Stimulated activated CD8-positive, alpha-beta memory T cell treated with anti-CD3 and anti-CD28 coated beads, Interleukin-2, amount 100 ng/mL, for 48 hours (primary cell): ENCODE data around the gene RNF207.
"Not testable (repeated sequence)": the region's sequence is repeated elsewhere in the genome, so short reads cannot be mapped to it uniquely, and the experiment has no call there.

Source experiments
- DNase-seq, 2 donors: peaks; one replicate each; pipeline ENCODE4 v3.0.0-alpha.2; 2020; ENCODE audit warnings: low read depth in 2 of 2

RNF207 gene

DNA sequence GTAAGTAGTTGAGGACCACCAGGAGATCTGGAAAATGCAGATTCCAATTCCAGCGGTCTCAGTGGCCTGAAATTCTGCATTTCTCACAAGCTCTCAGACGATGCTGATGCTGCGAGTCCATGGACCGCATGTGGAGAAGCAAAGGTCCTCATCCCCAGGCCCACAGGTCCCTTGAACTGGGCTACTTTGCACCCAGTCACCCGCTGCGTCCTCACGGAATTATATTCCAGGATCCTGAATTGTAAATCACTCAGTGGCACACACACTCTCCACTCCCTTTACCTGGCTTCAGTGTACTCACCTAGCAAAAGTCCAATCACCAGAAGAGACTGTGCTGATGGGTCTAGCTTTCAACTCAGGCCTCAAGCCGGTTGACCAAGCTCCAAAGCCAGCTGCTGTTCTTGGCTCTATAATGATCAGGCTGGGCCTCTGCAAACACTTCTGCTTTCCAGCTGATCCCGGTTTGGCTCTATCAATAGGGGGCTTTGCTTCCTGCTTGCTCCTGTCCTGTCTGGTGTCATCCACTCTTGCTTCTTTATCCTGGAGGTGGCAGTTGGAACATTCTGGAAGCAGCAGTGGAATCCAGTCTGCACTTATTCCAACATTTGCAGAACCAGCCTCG, 5.6 kb upstream of the RNF207 start:
- DNase-seq: no peak

DNA sequence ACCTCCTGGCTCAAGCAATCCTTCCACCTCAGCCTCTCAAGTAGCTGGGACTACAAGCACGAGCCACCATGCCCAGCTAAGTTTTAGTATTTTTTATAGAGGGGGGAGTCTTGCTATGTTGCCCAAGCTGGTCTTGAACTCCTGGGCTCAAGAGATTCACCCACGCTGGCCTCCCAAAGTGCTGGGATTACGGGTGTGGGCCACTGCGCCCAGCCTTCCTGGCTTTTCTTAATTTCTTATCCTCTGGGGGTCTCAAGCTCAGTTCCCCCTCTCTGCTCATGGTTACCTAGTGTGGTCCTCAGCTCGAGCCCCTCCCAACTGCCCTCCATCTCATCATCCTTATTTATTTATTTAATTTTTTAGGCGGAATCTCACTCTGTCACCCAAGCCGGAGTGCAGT, 3.7 kb upstream of the RNF207 start:
- no peak for DNase-seq

DNA sequence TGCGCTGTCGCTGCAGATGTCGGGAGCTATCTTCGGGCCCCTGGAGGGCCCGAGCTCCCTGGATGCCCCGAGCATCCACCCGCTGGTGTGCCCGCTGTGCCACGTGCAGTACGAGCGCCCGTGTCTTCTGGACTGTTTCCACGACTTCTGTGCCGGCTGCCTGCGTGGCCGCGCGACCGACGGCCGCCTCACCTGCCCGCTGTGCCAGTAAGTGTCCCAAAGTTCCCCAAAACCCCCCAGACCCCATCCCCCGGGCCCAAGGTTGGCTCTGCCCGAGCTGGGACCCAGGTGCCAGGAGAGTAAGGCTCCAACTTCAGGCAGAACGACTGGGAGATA, 569 bp downstream of the RNF207 start:
- DNase-seq: no peak

DNA sequence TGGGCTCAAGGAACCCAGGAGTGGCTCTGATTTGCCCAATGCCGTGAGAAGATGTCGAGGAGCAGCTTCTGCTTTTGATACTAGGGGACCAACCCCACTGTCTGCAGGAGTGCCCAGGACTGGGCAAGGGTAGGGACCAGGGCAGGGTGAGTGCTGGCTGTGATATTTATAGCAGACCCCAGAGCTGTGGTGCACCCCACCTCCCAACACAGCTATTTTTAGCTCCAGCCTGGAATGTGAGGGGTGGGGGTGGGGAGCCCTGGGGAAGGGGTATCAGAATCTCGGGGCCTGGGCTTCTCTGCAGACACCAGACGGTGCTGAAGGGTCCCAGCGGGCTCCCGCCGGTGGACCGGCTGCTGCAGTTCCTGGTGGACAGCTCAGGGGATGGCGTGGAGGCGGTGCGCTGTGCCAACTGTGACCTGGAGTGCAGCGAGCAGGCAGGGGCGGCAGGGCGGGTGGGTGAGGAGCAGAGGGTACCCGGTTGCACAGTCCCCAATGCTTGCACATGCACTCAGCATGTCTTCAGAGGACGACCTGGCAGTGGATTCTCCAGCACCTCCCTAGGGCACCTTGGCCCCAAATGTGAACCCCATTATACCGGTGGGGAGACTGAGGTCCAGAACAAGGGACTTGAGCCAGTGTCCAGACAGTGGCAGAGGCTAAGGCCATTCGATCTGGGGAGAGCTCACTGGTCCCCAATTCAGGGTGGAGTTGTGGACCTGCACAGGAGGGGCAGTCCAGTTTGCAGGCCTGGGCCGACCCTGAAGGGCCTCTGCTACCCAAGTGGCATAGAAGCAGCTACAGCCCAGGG, 1.4 kb downstream of the RNF207 start:
- no peak for DNase-seq

DNA sequence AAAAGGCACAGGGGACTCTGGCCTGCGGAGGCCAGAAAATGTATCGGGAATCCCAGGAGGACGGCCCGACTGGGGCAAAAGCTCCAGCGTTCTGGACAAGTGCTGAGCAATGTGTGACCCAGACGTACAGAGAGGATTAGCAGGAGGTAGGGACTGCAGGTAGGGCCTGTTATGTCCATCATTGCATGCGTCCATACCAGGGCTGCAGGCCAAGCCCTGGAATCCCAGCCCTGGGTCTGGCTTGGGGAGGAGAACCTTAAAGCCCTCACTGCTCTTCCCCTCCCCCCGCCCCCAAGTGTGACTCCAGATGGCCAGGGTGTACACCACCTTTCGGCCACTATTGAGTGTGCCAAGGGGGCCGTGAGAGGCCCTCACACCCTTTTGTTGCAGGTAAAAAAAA, 2.0 kb downstream of the RNF207 start:
- DNase-seq: no peak

DNA sequence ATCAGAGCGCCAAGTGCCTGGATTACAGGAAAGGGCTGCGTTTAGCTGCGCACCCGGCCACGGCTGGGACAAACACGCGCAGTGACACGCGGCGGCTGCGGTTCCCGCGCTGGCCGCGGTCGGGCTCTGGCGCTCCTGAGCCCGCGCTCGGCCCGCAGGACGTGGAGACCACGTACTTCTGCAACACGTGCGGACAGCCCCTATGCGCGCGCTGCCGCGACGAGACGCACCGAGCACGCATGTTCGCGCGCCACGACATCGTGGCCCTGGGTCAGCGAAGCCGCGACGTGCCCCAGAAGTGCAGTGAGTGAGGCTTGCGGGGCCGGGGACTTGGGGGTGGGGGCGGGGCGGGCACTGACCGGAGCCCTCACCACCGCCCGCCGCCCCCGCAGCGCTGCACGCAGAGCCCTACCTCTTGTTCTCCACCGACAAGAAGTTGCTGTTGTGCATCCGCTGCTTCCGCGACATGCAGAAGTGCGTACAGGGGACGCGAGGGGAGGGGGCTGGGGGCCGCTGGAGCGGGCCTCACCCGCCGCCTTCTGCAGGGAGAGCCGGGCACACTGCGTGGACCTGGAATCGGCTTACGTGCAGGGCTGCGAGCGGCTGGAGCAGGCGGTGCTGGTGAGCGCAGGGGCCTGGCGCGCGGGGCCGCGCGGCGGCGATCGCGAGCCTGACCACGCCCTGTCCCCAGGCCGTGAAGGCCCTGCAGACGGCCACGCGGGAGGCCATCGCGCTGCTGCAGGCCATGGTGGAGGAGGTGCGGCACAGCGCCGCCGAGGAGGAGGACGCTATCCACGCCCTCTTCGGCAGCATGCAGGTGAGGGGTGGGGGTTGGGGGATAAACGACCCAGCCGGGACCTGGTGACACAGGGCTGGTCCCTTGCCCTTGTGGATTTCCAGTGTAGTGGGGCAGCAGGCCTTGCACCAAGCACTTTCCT, 3.1 kb downstream of the RNF207 start:
- DNase-seq: no peak

DNA sequence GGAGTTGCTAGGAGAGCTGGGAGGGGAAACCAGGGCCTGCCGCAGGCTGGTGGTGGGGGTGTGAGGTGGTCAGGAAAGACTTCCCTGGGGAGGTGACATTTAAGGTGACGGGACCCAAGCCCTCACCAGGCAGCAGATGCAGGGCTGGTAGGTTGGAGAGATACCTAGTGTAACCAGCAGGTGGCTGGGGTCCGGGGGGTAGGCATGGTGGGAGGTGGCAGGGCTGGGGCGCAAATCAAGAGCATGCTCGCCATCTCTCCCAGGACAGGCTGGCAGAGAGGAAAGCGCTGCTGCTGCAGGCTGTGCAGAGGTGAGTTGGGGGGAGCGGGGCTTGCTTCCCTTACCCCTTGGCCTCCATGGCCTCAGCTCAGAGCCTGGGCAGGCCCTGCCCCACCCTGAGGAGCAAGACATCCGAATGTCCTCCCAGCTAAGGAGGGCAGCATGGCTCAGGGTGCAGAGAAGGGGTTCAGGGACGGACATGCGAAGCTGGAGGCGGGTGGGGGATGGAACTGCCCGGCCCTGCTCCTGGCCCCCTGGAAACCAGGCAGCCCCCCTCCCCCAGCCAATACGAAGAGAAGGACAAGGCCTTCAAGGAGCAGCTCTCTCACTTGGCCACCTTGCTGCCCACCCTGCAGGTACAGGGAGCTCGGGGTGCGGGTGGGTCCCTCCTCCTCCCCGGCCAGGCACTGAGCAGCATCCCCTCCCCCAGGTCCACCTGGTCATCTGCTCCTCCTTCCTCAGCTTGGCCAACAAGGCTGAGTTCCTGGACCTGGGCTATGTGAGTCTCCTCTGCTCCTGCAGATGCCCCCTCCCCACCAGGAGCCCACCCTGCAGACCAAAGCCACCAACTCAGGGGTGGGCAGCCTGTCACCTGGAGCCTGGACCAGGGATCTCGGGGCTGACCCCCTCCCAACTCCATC, 4.0 kb downstream of the RNF207 start:
- DNase-seq: peak in 1 of 2 donors; percentile 15

DNA sequence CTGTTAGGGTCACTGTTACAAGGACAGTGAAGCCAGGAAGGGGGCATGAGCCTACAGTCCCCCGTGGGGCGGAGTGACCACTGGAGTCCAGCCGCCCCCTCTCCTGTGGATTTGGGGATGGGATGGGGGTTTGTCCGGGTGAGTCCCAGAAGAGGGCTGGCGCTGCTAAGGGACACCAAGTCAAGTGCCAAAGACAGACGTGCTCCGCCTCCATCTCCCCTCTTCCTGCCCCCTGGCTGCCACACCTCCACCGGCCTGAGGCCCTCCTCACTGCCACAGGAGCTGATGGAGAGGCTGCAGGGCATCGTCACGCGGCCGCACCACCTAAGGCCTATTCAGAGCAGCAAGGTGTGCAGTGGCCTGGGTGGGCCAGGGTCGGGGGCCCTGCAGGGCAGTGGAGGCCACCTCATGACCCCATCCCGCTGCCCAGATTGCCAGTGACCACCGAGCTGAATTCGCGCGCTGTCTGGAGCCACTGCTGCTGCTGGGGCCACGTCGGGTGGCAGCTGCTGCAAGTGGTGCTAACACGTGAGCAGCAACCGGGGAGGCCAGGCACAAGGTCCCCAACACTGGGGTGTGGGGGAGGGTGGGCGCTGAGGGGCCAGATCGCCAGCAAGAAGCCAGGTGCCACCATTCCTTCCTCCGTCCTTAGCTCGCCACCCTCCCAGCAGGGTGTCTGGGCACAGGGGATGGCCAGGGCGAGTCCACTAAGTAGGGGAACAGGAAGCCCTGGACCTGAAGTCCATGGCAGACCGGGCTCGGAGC, 4.9 kb downstream of the RNF207 start:
- no peak for DNase-seq

DNA sequence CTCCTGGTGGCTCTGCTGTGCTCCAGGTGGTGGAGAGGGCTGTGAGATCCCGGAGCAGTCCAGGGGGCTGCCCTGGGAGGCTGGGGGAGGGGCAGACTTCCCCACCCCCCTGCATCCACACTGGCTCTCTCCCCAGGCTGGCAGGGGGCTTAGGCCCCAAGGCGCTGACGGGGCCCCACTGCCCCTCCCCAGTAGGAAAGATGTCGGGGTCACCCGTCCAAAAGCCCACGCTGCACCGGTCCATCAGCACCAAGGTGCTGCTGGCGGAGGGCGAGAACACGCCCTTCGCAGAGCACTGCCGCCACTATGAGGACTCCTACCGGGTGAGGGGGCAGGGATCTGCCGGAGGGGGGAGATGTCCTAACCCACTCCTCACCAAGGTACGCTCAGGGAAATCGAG, 5.8 kb downstream of the RNF207 start:
- no peak for DNase-seq

DNA sequence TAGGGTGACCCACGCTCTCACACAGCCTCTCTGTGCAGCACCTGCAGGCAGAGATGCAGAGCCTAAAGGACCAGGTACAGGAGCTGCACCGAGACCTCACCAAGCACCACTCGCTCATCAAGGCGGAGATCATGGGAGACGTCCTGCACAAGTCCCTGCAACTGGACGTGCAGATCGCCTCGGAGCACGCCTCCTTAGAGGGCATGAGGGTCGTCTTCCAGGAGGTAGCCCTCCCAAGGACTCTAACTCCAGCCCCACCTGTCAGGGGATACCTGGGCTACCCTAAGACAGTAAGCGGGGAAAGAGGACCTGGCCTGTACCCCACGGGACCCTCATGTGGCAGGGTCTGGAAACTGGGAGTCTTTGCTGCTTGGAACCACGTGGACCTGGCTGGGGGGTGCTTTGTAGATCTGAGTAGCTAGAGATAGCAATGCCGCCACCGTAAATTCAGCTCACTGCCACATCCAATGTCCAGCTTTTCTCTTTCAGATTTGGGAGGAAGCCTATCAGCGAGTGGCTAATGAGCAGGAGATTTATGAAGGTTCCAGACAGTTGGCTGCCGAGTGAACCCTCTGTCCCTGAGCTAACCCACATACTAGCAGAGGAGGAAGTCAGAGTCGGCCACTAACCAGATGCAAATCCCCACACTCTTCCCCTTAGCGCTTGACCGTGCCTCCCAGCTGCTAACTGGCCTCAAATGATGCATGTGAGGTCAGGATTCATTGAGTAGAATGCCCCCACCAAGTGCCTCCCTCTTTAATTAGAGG, 6.5 kb downstream of the RNF207 start:
- DNase-seq: no peak

DNA sequence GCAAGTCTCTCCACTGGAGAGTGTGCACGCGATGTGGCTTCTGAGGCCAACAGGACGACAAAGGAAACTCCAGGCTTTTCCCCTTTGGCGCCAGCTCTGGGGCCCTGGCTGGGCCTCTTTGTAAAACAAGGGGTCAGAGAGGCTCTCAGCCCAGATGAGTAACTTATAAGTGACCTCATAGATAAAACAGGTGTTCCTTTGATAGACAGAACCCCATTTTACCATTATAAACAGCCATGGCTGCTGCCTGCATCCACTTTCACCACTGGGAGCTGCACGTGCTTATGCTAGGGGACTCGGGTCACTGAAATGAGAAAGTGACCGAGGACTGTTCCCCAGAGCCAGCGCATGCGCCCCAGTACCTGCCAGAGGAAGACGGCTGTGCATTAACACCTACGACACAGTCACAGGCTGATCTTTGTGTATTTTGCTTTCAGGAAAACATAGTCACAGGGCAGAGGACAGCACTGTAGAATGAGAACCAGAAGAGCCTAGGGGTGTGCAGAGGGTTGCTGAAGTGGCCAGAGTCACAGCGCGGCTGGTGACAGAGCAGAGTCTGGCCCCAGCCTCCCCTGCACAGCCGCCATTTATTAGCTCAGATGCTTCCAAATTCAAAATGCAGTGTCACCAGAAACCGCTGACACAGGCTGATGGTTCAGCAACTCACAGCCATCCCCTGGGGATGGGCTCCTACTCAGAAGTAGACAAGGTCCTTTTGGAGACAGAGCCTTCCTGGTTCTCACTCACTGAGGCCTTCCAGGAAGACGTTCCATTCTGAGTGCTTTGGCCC, 12.7 kb downstream of the RNF207 start:
- no peak for DNase-seq

DNA sequence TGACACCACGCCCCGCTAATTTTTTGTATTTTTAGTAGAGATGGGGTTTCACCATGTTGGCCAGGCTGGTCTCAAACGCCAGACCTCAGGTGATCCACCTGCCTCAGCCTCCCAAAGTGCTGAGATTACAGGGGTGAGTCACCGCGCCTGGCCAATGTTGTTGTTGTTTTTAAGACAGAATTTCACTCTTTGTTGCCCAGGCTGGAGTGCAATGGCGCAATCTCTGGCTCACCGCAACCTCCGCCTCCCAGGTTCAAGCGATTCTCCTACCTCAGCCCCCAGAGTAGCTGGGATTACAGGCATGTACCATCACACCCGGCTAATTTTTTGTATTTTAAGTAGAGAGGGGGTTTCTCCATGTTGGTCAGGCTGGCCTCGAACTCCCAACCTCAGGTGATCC, 13.7 kb downstream of the RNF207 start:
- not testable (repeated sequence) for DNase-seq

DNA sequence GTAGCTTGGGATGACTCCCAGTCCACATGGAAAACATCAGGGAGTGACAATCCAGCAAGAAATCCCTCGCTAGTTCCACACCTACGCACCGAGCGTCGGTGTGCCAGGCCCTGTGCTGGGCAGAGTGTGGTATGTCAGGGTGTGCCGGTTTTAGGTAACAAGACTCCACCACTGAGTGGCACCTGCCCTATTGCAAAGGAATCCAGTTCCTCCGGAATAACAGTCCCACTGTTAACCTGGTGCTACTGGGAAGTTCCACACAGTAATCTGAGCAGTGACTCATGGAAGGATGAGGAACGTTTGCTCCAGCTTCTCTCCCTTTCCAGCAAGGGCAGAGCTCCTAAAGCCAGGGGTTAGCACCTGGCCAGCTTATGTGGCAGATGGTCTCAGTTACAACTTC, 14.3 kb downstream of the RNF207 start:
- DNase-seq: no peak

DNA sequence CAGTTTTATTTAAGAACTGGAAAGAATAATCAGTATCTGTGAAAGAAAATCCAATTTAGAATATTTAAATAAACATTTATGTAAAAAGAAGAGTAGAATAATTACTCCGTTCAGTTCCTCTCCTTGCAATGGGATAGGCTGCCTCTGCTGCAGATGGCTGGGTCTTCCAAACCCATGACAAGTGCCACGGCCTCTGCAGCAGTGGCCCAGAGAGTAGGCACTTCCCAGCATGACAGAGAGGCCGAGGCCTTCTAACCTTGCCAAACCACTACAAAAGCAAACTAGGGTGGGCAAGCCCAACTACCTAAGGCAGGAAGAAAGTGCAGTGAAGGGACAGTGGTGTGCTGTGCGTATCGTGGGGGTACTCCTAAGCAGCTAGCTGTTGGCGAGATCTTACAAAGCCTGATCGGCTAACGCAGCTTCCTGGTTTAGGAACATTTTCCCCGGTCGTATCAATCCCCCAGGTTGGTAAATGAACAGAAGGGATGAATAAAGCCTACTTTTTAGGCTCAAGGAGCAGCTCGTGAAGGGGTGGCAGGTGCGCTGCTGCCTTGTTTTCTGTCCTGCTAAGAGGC, 15.4 kb downstream of the RNF207 start:
- DNase-seq: no peak

DNA sequence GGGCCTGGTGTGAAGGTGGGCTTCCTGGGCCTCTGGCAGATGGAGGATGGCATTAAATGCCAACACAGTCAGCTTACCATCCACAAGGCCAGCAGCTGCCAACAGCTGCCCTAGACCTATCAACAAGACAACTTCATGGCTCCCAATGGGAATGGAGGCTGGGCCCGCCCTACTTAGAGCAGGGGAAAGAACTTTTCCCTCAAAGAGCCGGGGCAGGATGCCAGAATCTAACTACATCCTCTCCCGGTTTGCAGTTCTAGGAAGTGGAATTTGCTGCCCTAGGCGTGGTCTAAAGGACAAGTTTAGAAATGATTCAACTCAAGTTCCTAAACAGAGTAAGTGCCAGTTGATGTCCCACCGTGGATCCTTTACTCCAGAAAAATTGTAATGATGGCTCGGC, 16.7 kb downstream of the RNF207 start:
- no peak for DNase-seq

DNA sequence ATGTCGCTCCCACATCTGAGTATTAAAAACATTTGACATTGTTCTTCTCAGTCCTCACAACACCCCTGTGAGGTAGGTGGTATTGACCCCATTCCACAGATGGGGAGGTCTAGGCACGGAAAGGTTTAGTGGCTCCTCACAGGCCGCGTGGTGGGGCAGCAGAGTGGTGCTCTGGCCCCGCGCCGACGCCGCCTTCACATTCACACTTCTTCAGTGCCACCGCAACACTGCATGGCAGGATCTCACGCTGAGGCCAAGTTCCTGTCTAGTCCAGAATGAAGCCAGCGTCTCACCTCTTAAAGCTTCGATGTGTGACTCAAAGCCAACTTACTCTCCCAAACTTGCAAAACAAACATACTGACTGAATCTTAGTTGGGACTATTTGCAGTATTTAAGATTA, 17.7 kb downstream of the RNF207 start:
- DNase-seq: no peak

DNA sequence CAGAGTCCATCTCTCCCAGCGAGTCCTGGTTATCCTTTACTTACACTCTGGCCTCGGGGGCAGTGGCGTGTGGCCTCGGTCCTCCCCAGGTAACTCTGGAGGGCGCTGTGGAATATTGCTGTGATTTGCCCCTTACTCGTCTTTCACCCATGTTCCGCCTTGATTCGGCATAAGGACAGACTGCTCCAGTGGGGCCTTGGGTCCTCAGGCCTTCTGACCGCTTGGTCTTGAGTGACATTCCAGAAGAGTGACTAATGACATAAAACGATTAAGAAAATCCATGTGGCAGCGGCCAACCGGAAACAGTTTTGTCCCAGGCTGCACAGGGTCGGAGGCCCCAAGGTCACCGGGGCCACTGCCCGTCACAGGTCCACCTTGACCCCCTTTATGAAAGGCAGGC, 18.8 kb downstream of the RNF207 start:
- no peak for DNase-seq

DNA sequence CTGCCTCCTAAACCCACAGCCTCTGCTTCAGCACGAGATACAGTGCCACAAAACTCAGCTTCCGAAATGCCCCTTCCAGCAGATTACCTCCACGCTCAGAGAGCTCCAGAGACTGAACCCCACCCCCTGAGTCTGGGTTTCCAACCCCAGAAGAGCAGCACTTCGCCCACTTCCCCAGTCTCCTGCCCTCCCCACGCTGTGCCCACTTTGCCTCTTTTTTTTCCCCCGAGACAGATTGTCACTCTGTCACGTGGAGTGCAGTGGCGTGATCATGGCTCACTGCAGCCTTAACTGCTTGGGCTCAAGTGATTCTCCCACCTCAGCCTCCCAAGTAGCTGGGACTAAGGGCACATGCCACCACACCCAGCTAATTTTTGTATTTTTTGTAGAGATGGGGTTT, 19.7 kb downstream of the RNF207 start:
- DNase-seq: no peak

DNA sequence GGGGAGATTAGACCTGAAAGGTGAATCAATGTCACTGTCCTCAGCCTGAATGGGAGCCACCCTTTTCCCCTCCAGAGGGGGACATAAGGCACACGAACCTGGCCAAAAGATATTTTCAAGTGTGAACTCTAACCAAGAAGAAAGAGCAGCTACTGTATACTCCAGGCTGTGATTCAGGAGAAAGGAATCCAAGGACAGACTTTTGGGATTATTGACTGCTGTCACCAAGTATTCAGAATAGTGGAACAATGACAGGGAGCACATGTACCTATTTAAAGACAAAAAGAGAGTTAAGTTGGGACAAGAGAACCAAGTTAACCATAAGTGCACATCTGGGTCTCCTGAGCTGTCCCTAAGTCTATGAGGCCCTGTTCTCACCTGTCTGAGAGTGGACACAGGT, 27.5 kb downstream of the RNF207 start:
- DNase-seq: no peak
